Uterus (tissue), 2 donors: ENCODE measurements around the gene RAD51B.

Experiments used
- POLR2A ChIP-seq, 2 donors: fragments of 450-650 bp; IDR thresholded peaks; one replicate each; pipeline ENCODE4 v1.6.1; 2016; ENCODE audit warnings: antibody characterized with exemption in 2 of 2, mild to moderate bottlenecking in 1 of 2, moderate library complexity in 1 of 2
- TF ChIP-seq, protein P1 (sequence below), 4 experiments: fragments of 200-600 bp in 2 of 4; fragments of 450-650 bp in 2 of 4; sonication (generic) in 2 of 4; IDR thresholded peaks; one replicate each; pipeline ENCODE4 v1.5.1; 2016 to 2019; ENCODE audit warnings: antibody characterized with exemption in 4 of 4, mild to moderate bottlenecking in 2 of 4, moderate library complexity in 1 of 4

DNA sequence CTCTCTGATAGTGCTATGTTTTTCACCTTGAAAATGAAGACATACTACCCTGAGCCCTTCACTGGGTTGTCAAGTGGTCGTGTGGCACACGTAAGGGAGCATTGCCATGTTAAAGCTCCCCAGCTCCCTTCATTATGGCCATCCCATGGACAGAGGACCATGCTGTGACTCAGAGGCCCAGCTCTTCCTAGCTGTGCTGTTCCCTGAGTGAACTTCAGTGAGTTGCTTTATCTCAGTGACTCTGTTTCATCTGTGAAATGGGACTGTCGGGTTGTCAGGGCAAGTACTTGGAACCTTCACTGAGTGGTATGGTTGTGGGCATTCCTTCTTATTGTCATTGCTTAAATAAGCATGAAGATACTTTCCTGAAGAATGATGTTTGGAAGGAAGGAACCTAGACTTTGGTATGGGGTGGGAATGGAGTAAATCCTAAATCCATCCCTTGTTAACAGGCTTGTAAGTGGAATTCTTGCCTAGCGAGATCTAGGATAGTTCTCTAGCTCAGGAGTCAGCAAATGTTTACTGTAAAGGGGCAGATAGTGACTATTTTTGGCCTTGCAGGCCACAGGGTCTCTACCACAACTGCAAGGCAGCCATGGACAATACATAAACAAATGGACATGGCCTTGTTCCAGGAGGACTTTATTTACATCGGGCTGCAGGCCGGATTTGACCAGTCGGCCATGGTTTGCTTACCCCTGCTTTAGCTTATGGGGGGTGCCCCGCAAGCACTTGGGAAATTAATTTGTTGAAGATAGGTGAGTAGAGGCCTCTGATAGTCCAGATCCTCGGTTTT, 689.8 kb downstream of the RAD51B start:
- TF ChIP-seq, protein P1, sequence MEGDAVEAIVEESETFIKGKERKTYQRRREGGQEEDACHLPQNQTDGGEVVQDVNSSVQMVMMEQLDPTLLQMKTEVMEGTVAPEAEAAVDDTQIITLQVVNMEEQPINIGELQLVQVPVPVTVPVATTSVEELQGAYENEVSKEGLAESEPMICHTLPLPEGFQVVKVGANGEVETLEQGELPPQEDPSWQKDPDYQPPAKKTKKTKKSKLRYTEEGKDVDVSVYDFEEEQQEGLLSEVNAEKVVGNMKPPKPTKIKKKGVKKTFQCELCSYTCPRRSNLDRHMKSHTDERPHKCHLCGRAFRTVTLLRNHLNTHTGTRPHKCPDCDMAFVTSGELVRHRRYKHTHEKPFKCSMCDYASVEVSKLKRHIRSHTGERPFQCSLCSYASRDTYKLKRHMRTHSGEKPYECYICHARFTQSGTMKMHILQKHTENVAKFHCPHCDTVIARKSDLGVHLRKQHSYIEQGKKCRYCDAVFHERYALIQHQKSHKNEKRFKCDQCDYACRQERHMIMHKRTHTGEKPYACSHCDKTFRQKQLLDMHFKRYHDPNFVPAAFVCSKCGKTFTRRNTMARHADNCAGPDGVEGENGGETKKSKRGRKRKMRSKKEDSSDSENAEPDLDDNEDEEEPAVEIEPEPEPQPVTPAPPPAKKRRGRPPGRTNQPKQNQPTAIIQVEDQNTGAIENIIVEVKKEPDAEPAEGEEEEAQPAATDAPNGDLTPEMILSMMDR (IDR thresholded peaks at IDR 0.05), result no peak
- TF ChIP-seq POLR2A (IDR thresholded peaks at IDR 0.05), result no peak
